ENCODE data around the gene CPT1C. TPM values are rescaled to one million over a fixed set of nuclear protein-coding genes. Genes with fewer than 3 reads are reported as not detected.

Gene CPT1C
- total RNA-seq, 3 donors from 2014 or later (not counting 1 experiment from before 2014, with no cell fraction given): 0.34 to 0.78 (median 0.73) TPM

DNA sequence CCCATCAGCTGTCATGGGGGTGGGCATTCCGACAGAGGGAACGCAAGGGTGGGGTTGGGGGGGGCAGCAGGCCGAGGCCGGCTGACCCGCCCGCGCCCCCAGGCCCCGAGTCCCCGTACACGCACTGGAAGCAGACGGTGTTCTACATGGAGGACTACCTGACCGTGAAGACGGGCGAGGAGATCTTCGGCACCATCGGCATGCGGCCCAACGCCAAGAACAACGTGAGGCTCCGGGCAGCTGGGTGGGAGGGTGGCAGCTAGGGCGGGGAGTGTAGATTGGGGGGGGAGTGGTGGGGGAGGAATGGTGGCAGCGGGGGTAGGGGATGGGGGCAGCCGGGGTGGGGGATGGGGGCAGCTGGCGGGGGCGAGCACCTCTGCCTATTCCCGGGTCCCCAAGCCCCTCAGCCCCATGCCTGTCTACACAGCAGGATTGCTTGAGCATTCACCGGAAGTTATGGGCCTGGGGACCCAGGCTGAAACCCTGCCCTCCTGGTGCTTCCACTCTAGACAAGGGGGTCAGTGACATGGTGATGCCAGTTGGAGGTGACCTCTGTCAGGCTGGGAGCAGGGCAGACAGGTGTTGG lies 4.3 kb upstream of the CPT1C start:
- Mint-ChIP-seq H3K4me3 (no peak overlapping the region), H3K27me3 (ENCODE audit: low read depth in 2 of 2) (peaks cover 15 to 17% of the 10 kb centered on the region in 2 donors), H3K27ac (peak overlapping the region in 1 of 2 donors; percentile 11), H3K9me3 (no peaks in the 10 kb centered on the region), H3K4me1 (peaks cover 15 to 38% of the 10 kb centered on the region in 2 donors), H3K36me3 (no peaks in the 10 kb centered on the region)
- Histone ChIP-seq H3K36me3 (ENCODE audit: control insufficient read depth, insufficient read depth, low read length) (peaks cover 39% of the 10 kb centered on the region), H3K27ac (ENCODE audit: low read length) (no peak overlapping the region), H3K4me3 (ENCODE audit: low read length) (no peak overlapping the region), H3K27me3 (ENCODE audit: control insufficient read depth, insufficient read depth, low read length) (peaks cover 19% of the 10 kb centered on the region), H3K4me1 (ENCODE audit: control insufficient read depth, insufficient read depth, low read length) (peaks cover 24% of the 10 kb centered on the region), H3K9me3 (ENCODE audit: control insufficient read depth, insufficient read depth, low read length) (no peaks in the 10 kb centered on the region)
- no peak for DNase-seq
- ATAC-seq: no peak
- TF ChIP-seq, protein P1, sequence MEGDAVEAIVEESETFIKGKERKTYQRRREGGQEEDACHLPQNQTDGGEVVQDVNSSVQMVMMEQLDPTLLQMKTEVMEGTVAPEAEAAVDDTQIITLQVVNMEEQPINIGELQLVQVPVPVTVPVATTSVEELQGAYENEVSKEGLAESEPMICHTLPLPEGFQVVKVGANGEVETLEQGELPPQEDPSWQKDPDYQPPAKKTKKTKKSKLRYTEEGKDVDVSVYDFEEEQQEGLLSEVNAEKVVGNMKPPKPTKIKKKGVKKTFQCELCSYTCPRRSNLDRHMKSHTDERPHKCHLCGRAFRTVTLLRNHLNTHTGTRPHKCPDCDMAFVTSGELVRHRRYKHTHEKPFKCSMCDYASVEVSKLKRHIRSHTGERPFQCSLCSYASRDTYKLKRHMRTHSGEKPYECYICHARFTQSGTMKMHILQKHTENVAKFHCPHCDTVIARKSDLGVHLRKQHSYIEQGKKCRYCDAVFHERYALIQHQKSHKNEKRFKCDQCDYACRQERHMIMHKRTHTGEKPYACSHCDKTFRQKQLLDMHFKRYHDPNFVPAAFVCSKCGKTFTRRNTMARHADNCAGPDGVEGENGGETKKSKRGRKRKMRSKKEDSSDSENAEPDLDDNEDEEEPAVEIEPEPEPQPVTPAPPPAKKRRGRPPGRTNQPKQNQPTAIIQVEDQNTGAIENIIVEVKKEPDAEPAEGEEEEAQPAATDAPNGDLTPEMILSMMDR (IDR thresholded peaks at IDR 0.05): no peak
- WGBS (ENCODE audit: insufficient coverage): 97% methylated on average over 22 of the region's 27 CpGs
- intact Hi-C loops (cut with micrococcal nuclease): no loop called here

DNA sequence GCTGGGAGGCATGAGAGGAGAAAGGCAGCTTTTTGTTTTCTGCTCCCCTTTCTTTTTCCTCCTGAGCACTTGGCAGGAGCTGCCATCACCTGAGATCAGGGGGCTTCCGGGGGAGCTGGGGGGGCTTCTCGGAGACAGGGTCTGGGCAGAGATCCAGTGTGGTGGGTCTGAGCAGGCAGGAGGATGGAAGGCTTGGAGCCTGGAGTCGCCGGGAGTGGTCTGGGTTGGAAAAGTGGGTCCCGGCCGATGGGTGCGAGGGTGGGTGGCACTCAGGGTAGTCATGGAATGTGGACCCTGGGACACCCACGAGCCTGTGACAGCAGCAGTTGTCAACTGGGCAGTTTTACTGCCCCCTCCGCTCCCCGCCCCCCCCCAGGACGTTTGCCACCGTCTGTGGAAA lies 3.8 kb upstream of the CPT1C start:
- ATAC-seq (no peak), DNase-seq (no peak)
- peak overlapping the region in 1 of 2 donors; percentile 11 for H3K27ac Mint-ChIP-seq
- peaks cover 15 to 17% of the 10 kb centered on the region in 2 donors for H3K27me3 Mint-ChIP-seq (ENCODE audit: low read depth in 2 of 2)
- no peaks in the 10 kb centered on the region for H3K9me3 Mint-ChIP-seq
- intact Hi-C loops (cut with micrococcal nuclease): no loop called here
- peaks cover 15 to 38% of the 10 kb centered on the region in 2 donors for H3K4me1 Mint-ChIP-seq
- Histone ChIP-seq H3K4me1 (ENCODE audit: control insufficient read depth, insufficient read depth, low read length) (peaks cover 27% of the 10 kb centered on the region), H3K36me3 (ENCODE audit: control insufficient read depth, insufficient read depth, low read length) (peaks cover 34% of the 10 kb centered on the region), H3K27ac (ENCODE audit: low read length) (no peak overlapping the region), H3K4me3 (ENCODE audit: low read length) (no peak overlapping the region), H3K9me3 (ENCODE audit: control insufficient read depth, insufficient read depth, low read length) (no peaks in the 10 kb centered on the region), H3K27me3 (ENCODE audit: control insufficient read depth, insufficient read depth, low read length) (peaks cover 21% of the 10 kb centered on the region)
- H3K36me3 Mint-ChIP-seq: no peaks in the 10 kb centered on the region
- WGBS (ENCODE audit: insufficient coverage): 83% methylated on average over 11 of the region's 12 CpGs
- H3K4me3 Mint-ChIP-seq: no peak overlapping the region
- TF ChIP-seq, protein P1 (IDR thresholded peaks at IDR 0.05): no peak

DNA sequence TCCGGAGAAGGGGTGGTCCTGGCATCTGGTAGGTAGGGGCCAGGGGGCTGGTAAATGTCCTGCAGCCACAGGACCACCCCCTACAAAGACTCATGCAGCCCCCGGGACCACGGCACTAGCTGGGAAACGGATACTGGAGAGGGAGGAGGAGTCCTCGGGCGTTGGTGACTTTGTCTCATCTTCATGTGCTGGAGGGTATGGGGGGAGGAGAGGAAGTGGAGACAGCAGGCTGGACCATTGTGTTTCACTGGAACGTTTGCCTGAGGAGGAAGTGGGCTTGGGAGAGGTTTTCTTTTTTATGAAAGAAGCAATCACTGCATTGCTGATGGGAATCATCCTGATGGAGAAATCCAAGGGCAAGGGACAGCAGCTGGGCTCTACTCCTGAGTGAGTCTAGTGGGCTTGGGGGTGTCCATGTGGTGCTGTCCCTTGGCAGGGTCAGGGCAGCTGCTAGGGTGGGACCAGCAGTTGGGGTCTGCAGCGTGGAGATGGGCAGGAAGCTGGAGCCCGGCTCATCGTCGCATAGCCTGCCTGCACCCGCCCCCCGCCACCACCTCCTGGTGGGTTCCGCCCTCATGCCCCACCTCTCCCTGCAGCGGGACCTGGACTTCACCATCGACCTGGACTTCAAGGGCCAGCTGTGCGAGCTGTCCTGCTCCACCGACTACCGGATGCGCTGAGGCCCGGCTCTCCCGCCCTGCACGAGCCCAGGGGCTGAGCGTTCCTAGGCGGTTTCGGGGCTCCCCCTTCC lies 3.2 kb upstream of the CPT1C start:
- no peak overlapping the region for H3K27ac ChIP-seq (ENCODE audit: low read length)
- WGBS (ENCODE audit: insufficient coverage): 75% methylated on average over 21 of the region's 26 CpGs
- H3K27ac Mint-ChIP-seq: peak overlapping the region in 1 of 2 donors; percentile 11

More for the DNA sequence above, 3.2 kb upstream of the CPT1C start:
- Histone ChIP-seq H3K4me3 (ENCODE audit: low read length) (no peak overlapping the region), H3K4me1 (ENCODE audit: control insufficient read depth, insufficient read depth, low read length) (peaks cover 27% of the 10 kb centered on the region), H3K9me3 (ENCODE audit: control insufficient read depth, insufficient read depth, low read length) (no peaks in the 10 kb centered on the region), H3K36me3 (ENCODE audit: control insufficient read depth, insufficient read depth, low read length) (peaks cover 30% of the 10 kb centered on the region), H3K27me3 (ENCODE audit: control insufficient read depth, insufficient read depth, low read length) (peaks cover 23% of the 10 kb centered on the region)
- no peak overlapping the region for H3K4me3 Mint-ChIP-seq
- H3K27me3 Mint-ChIP-seq (ENCODE audit: low read depth in 2 of 2): peaks cover 17 to 20% of the 10 kb centered on the region in 2 donors
- H3K36me3 Mint-ChIP-seq: no peaks in the 10 kb centered on the region
- no peak for ATAC-seq
- intact Hi-C loops (cut with micrococcal nuclease): no loop called here
- TF ChIP-seq, protein P1 (IDR thresholded peaks at IDR 0.05): no peak
- no peaks in the 10 kb centered on the region for H3K9me3 Mint-ChIP-seq
- peaks cover 15 to 38% of the 10 kb centered on the region in 2 donors for H3K4me1 Mint-ChIP-seq
- no peak for DNase-seq

Measured in natural killer cell (primary cell).